Esophagus squamous epithelium (tissue), 4 donors: ENCODE measurements around the gene PLD3.

Experiments used
- POLR2A ChIP-seq, 4 donors: fragments of 450-650 bp; IDR thresholded peaks; one replicate each; pipeline ENCODE4 v1.6.1; 2017; ENCODE audit warnings: antibody characterized with exemption in 4 of 4, mild to moderate bottlenecking in 4 of 4, moderate library complexity in 3 of 4
- TF ChIP-seq, protein P1 (sequence below), 6 experiments: fragments of 450-650 bp in 4 of 6; fragments of 200-600 bp in 2 of 6; sonication (generic) in 2 of 6; IDR thresholded peaks; one replicate each; pipeline ENCODE4 v1.5.1; 2016 to 2019; ENCODE audit warnings: antibody characterized with exemption in 6 of 6, mild to moderate bottlenecking in 4 of 6, moderate library complexity in 4 of 6

DNA sequence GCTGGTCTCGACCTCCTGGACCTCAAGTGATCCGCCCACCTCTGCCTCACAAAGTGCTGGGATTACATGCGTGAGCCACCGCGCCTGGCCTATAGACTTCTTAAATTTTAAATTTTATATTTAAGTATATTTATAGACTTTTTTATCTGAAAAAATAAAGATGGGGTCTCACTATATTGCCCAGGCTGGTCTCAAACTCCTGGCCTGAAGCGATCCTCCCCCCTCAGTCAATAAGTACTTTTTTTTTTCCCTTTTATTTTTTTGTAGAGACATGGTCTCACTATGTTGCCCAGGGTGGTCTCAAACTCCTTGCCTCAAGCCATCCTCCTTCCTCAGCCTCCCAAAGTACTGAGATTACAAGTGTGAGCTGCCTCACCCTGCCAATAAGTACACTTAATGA lies 75.4 kb downstream of the PLD3 start:
- TF ChIP-seq, protein P1, sequence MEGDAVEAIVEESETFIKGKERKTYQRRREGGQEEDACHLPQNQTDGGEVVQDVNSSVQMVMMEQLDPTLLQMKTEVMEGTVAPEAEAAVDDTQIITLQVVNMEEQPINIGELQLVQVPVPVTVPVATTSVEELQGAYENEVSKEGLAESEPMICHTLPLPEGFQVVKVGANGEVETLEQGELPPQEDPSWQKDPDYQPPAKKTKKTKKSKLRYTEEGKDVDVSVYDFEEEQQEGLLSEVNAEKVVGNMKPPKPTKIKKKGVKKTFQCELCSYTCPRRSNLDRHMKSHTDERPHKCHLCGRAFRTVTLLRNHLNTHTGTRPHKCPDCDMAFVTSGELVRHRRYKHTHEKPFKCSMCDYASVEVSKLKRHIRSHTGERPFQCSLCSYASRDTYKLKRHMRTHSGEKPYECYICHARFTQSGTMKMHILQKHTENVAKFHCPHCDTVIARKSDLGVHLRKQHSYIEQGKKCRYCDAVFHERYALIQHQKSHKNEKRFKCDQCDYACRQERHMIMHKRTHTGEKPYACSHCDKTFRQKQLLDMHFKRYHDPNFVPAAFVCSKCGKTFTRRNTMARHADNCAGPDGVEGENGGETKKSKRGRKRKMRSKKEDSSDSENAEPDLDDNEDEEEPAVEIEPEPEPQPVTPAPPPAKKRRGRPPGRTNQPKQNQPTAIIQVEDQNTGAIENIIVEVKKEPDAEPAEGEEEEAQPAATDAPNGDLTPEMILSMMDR (IDR thresholded peaks at IDR 0.05) = no peak
- no peak for TF ChIP-seq POLR2A (IDR thresholded peaks at IDR 0.05)
